ENCODE results near the gene CCDC12.

Gene CCDC12

DNA sequence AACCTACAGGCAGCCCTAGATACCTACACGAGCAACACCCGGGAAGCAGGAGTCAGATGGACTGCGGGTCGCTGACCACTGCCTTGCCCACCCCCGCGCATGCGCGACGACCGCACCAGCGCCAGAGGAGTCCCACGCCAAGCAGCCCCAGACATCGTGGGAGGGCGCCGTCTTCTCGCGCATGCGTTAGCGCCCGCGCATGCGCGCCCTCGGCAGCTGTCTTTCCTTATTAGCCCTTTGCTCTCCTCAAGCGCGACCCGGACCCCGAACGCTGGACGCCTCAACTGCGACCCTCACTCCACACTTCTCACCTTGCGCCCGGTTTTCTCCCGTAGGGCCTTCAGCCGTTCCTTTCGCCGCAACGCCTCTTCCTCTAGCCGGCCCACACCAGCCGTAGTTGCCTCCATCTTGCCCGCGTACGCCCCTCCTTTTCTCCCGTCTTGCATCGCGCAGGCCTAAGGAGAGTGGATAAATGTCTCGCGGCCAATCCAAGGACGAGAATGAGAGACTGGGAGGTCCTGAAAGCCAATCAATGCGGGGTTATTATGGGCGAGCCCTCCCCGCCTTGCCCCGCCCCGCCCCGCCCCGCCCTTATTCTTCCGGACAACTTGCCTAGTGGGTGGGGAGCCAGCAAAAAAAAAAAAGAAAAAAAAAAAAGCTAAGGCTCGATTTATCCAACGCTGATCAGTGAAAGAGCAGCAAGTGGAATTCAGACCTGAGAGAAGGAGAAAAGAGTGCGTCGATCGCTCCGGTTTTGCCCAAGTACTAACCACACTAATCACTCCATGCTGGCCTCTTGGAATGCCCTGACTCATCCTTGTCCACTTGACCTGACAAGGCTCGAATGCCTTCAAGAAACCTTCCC lies at the start of gene CCDC12:
Gene CCDC12 (minus strand): TSS at position 420 of the 865 bp plus-strand sequence. CDS start 13 bp downstream, at position 407.
- DNase-seq (ENCODE audit: low read depth): peak; percentile 99

GRCh38 chr3:47024932-47025331 lies 48.4 kb upstream of the CCDC12 start:
- DNase-seq (ENCODE audit: low read depth): peak; percentile 68

DNA sequence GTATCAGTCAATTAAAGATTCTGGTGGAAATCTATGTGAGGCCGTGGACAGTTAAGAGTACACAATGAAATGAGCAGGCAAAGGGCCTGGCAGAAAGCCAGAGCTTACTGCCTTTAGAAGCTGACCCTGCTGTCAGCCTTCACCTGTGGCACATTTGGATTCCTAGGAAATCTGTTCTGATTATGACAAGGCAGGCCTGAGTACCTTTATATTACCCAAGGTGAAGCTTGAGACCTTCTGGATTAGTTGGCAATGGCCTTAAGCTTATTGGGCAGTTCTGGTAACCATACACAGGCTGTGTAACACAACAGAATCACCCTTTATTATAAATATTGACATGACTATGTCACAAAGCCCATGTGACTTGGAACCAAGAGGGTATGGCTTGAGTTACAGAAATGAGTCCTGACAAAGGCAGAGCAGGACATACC lies 46.1 kb upstream of the CCDC12 start:
- DNase-seq (ENCODE audit: low read depth): peak; percentile 38

GRCh38 chr3:47020311-47020710 lies 43.8 kb upstream of the CCDC12 start:
- DNase-seq (ENCODE audit: low read depth): no peak

GRCh38 chr3:47019201-47019600 lies 42.7 kb upstream of the CCDC12 start:
- DNase-seq (ENCODE audit: low read depth): no peak

- no peak for DNase-seq (ENCODE audit: low read depth)
Measured at GRCh38 chr3:47018269-47018611, 41.7 kb upstream of the CCDC12 start.

GRCh38 chr3:47017504-47018268 lies 41.1 kb upstream of the CCDC12 start:
- peak; percentile 35 for DNase-seq (ENCODE audit: low read depth)

- DNase-seq (ENCODE audit: low read depth): peak; percentile 91
Measured at GRCh38 chr3:47016934-47017435, 40.4 kb upstream of the CCDC12 start.

- DNase-seq (ENCODE audit: low read depth): peak; percentile 21
Measured at GRCh38 chr3:47016086-47016933, 39.8 kb upstream of the CCDC12 start.

- DNase-seq (ENCODE audit: low read depth): no peak
Measured at GRCh38 chr3:47015151-47015550, 38.6 kb upstream of the CCDC12 start.

DNA sequence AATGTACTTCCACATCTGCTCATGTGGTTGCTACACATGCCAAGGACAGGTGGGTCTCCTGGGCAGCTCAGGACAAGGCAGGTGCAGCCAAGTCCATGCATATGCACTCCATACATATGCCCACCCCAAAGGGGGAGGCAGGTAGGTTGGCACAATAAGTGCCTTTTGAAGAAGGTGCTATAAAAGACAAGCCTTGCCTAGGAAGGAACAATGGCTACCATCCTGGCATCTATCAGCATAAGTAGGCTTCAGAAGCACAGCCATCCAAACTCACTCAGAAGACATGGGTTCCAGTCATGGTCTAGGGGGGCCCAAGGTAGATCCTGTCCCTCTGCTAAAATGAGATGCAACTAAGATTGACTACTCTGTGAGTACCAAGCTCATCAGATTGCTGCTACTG lies 37.5 kb upstream of the CCDC12 start:
- no peak for DNase-seq (ENCODE audit: low read depth)

DNA sequence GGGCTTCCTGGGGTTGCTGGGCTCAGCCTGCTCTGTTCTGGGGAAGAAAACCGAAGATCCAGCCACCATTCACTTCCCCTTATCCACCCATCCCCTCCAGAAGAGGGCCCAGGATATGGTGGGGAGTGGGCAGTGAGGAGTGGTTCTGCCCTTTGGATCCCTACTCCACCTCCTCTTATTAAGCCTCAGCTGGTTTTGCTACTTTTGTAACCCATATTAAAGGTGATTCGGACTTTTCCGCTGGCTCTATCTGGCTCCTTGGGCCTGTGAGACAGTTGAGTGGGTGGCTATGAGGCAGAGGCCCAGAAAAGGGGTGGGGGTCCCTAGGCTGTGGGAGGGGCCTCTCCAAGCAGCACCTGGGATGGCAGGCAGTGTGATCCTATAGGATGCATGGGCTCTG lies 36.7 kb upstream of the CCDC12 start:
- DNase-seq (ENCODE audit: low read depth): no peak

DNA sequence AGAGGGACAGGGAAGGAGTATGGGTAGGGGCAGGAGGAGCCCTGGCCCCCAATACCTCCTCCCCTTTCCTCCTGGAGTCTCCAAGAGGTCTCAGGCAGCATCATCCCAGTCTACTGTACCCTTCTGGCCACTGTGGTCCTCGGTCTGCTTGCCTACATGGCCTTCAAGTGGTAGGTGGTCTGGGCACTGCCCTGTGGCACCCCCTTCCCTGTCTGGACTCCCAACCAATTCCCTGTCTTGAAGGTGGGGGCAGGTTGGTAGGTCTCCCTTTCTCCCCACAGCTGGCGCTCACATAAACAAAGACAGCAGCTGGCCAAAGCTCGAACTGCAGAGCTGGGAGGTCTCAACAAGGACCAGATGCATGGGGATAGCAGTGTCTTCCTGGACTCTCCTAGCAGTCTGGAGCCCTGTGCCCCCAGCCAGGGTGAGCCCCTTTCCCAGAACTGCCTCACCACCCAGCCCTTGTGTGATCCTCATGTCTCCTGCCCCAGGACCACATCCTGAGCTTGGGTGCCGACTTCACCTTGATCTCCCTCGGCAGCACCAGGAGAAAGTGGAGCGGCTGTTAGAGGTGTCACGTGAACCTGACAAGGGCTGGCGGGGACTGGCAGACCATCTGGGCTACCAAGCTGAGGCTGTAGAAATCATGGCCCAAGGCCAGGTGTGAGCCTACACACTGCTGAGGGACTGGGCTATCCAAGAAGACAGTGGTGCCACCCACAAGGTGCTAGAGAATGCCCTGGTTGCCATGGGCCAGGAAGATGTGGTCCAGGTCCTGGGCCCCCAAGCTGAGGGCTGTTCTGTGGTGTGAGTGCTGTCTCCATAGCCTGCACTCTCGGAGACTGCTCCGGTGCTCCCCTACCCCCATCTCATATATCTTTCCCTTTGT lies 36.0 kb upstream of the CCDC12 start:
- no peak for DNase-seq (ENCODE audit: low read depth)

DNA sequence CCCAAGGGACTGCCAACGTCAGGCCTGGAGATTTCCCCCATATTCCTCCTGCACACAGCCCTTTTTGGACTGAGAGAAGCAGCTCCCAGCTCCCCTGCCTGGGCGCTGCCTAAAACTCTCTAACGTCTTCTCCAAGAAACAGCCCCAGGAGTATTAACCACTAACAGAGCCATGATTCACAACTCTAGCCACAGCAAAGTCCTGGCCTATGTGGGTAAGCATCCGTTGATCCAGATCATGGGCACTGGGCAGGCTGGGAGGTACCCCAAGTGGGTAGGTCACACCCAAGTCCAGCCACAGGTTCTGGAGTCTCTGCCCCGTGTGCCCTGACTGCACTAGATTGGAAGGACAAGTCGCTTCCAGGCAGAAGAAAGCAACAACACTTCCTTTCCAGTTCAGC lies 34.8 kb upstream of the CCDC12 start:
- DNase-seq (ENCODE audit: low read depth): no peak

GRCh38 chr3:47010910-47011309 lies 34.4 kb upstream of the CCDC12 start:
- no peak for DNase-seq (ENCODE audit: low read depth)

DNA sequence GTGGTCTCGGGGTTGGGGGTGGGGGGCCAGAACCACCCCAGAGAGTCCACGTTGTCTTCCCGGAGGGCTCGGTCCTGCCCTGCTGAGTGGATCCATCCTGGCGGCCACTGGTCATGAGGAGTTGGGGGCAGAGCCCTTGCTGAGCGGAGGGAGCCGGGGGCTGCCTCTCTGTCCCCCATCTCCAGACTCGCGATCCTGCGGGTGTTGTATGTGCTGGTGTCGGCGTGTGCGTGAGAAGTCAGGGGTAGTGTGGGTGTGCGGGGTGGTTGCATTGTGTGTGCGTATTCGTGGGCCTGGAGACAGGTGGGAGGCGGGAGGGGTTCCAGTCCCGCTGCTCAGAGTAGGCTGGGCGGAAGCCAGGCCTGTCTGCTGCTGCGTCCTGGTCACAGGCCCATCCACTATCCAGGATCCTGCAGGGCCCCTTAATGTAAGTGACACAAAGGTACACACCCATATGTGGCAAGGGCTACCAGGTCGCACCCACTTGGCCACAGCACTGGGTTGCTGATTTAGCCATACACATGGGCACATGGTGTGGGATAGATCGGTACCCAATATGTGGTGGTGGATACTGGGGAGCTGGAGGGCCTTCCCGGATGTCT lies 33.7 kb upstream of the CCDC12 start:
- DNase-seq (ENCODE audit: low read depth): no peak

- DNase-seq (ENCODE audit: low read depth): peak; percentile 96
Measured at GRCh38 chr3:47009225-47010110, 32.9 kb upstream of the CCDC12 start.

DNA sequence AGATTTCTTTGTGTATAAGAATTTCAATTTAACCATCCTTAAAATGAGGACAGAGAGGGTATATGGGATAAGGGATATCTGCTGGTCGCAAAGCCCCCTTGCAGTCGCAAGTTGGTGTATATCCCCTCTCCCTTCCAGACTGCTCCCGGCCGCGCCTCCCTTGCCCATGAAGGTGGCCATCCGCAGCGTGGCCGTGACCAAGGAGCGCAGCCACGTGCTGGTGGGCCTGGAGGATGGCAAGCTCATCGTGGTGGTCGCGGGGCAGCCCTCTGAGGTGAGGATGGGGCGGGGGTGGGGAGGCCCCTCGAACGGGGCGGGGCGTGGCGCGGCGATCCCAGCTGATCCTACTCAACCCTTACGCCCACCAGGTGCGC lies 32.3 kb upstream of the CCDC12 start:
- no peak for DNase-seq (ENCODE audit: low read depth)

DNA sequence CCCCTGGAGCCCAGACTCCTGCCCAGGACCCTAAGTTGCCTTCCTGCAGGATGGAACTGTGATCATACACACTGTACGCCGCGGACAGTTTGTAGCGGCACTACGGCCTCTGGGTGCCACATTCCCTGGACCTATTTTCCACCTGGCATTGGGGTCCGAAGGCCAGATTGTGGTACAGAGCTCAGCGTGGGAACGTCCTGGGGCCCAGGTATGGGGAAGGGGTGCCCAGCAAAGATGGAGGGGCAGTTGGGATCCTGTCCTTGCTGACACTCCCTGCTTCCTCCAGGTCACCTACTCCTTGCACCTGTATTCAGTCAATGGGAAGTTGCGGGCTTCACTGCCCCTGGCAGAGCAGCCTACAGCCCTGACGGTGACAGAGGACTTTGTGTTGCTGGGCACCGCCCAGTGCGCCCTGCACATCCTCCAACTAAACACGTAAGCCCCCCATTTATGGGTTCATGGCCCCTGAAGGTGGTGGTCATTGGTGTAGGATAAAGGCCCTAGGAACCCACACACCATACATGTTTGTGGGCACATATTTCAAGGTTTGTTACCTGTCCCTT lies 31.8 kb upstream of the CCDC12 start:
- DNase-seq (ENCODE audit: low read depth): no peak
